K562 (cell line): ENCODE measurements around the gene LRMDA. TPM values are rescaled to one million over a fixed set of nuclear protein-coding genes. Genes with fewer than 3 reads are reported as not detected.

Experiments used
- ATAC-seq: fragments of 200-7000 bp; cut with Tn5 transposase; 3 replicates; pipeline ENCODE4 v1.9.1; 2020; ENCODE audit warnings: moderate library complexity
- BruUV-seq: library from RNA; stranded (reverse); fragments of 400-500 nt; replicated peaks from 2 replicates; lab custom pipeline; 2021; lab: Mats Ljungman, UMichigan
- CTCF ChIA-PET: fragments of 300-600 bp; formaldehyde crosslinking; extraction: SDS; loops from one replicate; lab custom pipeline; 2021; ENCODE audit warnings: low intra/inter-chr PET ratio; lab: Yijun Ruan, JAX
- POLR2A ChIA-PET: fragments of 300-600, 350-650 bp; sonication (Branson Sonifier 250); formaldehyde crosslinking; extraction: SDS; loops from one replicate; lab custom pipeline; 2021; ENCODE audit warnings: antibody characterized with exemption, inconsistent platforms; lab: Yijun Ruan, JAX
- DNase-seq, 4 experiments: peaks; one replicate each; pipeline versions ENCODE4 v3.0.0 to v3.0.0-alpha.2; 2011 to 2018; ENCODE audit warnings: low spot score in 3 of 4, mixed read lengths in 3 of 4; ENCODE audit errors: extremely low read depth in 1 of 4
- FAIRE-seq: peaks from 2 replicates; lab custom pipeline; 2011; peaks lifted over from hg19 to GRCh38; lab: Jason Lieb, UNC
- H2AFZ ChIP-seq: 2 replicates; pipeline ENCODE4 v1.6.0; 2011; ENCODE audit warnings: low read depth, low read length, control low read depth, inconsistent platforms
- H3K27ac ChIP-seq: fragments of 200-600 bp; 3 replicates; pipeline ENCODE4 v1.8.0; 2011; ENCODE audit warnings: low read depth, mild to moderate bottlenecking, control low read depth, inconsistent platforms, low read length, moderate library complexity, mixed read lengths; ENCODE audit errors: extremely low read depth
- H3K27me3 ChIP-seq, 2 experiments: fragments of 300-600 bp in 1 of 2; 2 replicates in 1 of 2; 3 replicates in 1 of 2; pipeline versions ENCODE4 v1.6.0 to v1.8.0; 2011; ENCODE audit warnings: inconsistent platforms in 2 of 2, low read length in 2 of 2, mild to moderate bottlenecking in 1 of 2, mixed read lengths in 1 of 2, moderate library complexity in 1 of 2; ENCODE audit not compliant: control insufficient read depth in 2 of 2, insufficient read depth in 2 of 2
- H3K36me3 ChIP-seq: fragments of 300-600 bp; 3 replicates; pipeline ENCODE4 v1.8.0; 2011; ENCODE audit warnings: mild to moderate bottlenecking, low read length, inconsistent platforms; ENCODE audit not compliant: control insufficient read depth, insufficient read depth
- H3K4me1 ChIP-seq, 2 experiments: fragments of 200-600 bp in 1 of 2; replicated peaks in 1 of 2; 2 replicates in 1 of 2; 3 replicates in 1 of 2; pipeline versions ENCODE4 v1.5.1 to v1.8.0; 2011; ENCODE audit warnings: inconsistent platforms in 2 of 2, low read length in 2 of 2, mild to moderate bottlenecking in 1 of 2, mixed read lengths in 1 of 2, moderate library complexity in 1 of 2; ENCODE audit not compliant: control insufficient read depth in 2 of 2, insufficient read depth in 2 of 2
- H3K4me2 ChIP-seq: 2 replicates; pipeline ENCODE4 v1.6.1; 2011; ENCODE audit warnings: low read length, control low read depth, inconsistent platforms, mixed read lengths; ENCODE audit not compliant: insufficient read depth
- H3K4me3 ChIP-seq: fragments of 200-600 bp; sonication (generic), shearing (Covaris generic); 2 replicates; pipeline ENCODE4 v1.5.1; 2016; ENCODE audit warnings: control low read depth, inconsistent platforms
- H3K79me2 ChIP-seq: fragments of 200-600 bp; 3 replicates; pipeline ENCODE4 v1.8.0; 2011; ENCODE audit warnings: low read length, inconsistent platforms; ENCODE audit not compliant: control insufficient read depth, insufficient read depth
- H3K9ac ChIP-seq, 2 experiments: 2 replicates each; pipeline versions ENCODE4 v1.6.0 to v1.6.1; 2011; ENCODE audit warnings: low read depth in 2 of 2, low read length in 2 of 2, control low read depth in 1 of 2, inconsistent platforms in 1 of 2, mild to moderate bottlenecking in 1 of 2, mixed read lengths in 1 of 2; ENCODE audit not compliant: insufficient read depth in 1 of 2
- H3K9me1 ChIP-seq: one replicate; pipeline ENCODE4 v1.6.0; 2011; ENCODE audit warnings: inconsistent platforms, mild to moderate bottlenecking, low read length, moderate library complexity; ENCODE audit not compliant: control insufficient read depth, insufficient read depth
- H3K9me3 ChIP-seq: replicated peaks from 2 replicates; pipeline ENCODE4 v1.5.1; 2011; ENCODE audit warnings: low read depth, low read length, inconsistent platforms; ENCODE audit not compliant: control insufficient read depth, insufficient read depth
- H4K20me1 ChIP-seq: replicated peaks from 2 replicates; pipeline ENCODE4 v1.6.1; 2011; ENCODE audit warnings: low read length, inconsistent platforms, mixed read lengths; ENCODE audit not compliant: control insufficient read depth, insufficient read depth
- ATF2 ChIP-seq: sonication (generic); formaldehyde crosslinking; IDR thresholded peaks from 2 replicates; pipeline ENCODE4 v1.8.1; 2022; ENCODE audit warnings: missing genetic modification reagents
- BACH1 ChIP-seq: fragments of 200-800 bp; sonication (Bioruptor generic); IDR thresholded peaks from 2 replicates; pipeline ENCODE4 v1.6.1; 2016; ENCODE audit warnings: missing genetic modification characterization, missing compliant biosample characterization
- BRD4 ChIP-seq: fragments of 200-600 bp; sonication (generic); IDR thresholded peaks from 2 replicates; pipeline ENCODE4 v1.6.1; 2017; ENCODE audit warnings: inconsistent platforms
- CHCHD3 ChIP-seq: fragments of 250-450 bp; sonication (Bioruptor Pico); IDR thresholded peaks from 2 replicates; pipeline ENCODE4 v2.1.2; 2022; ENCODE audit warnings: mild to moderate bottlenecking
- DEAF1 ChIP-seq: fragments of 450-650 bp; formaldehyde crosslinking; IDR thresholded peaks from 2 replicates; pipeline ENCODE4 v1.4.0; 2020; ENCODE audit warnings: mild to moderate bottlenecking, moderate library complexity
- E2F5 ChIP-seq: sonication (generic); formaldehyde crosslinking; IDR thresholded peaks from 2 replicates; pipeline ENCODE4 v1.8.0; 2022; ENCODE audit warnings: mild to moderate bottlenecking, missing genetic modification reagents
- EHMT2 ChIP-seq: fragments of 450-650 bp; IDR thresholded peaks from 2 replicates; pipeline ENCODE4 v1.6.1; 2018; ENCODE audit warnings: antibody characterized with exemption
- FOXA3 ChIP-seq, 2 experiments: fragments of 450-650 bp in 1 of 2; sonication (generic) in 1 of 2; formaldehyde crosslinking; IDR thresholded peaks in 1 of 2; conservative IDR thresholded peaks in 1 of 2; 2 replicates each; pipeline versions ENCODE4 v1.4.0 to v1.8.0; 2020 to 2022; ENCODE audit warnings: mild to moderate bottlenecking in 2 of 2, missing genetic modification reagents in 1 of 2
- KDM4B ChIP-seq, 2 experiments: fragments of 450-650 bp in 1 of 2; sonication (generic) in 1 of 2; IDR thresholded peaks; 2 replicates each; pipeline ENCODE4 v1.6.1; 2016 to 2017; ENCODE audit warnings: borderline replicate concordance in 2 of 2, antibody characterized with exemption in 1 of 2, low read depth in 1 of 2, mild to moderate bottlenecking in 1 of 2
- NR2C1 ChIP-seq, 2 experiments: fragments of 450-650 bp; IDR thresholded peaks; 2 replicates each; pipeline ENCODE4 v1.6.1; 2017; ENCODE audit warnings: mild to moderate bottlenecking in 2 of 2, antibody characterized with exemption in 1 of 2, inconsistent platforms in 1 of 2, missing compliant biosample characterization in 1 of 2, missing genetic modification characterization in 1 of 2
- RFX5 ChIP-seq: IDR thresholded peaks from 2 replicates; pipeline ENCODE4 v1.6.1; 2011; ENCODE audit warnings: low read depth, mild to moderate bottlenecking, improper control_type of control experiment, low read length
- TBP ChIP-seq: optimal IDR thresholded peaks from 2 replicates; pipeline ENCODE3; 2011; ENCODE audit warnings: low read depth, low read length, improper control_type of control experiment
- ZNF41 ChIP-seq: fragments of 250-450 bp; sonication (Bioruptor Pico); conservative IDR thresholded peaks from 2 replicates; pipeline ENCODE4 v1.4.0; 2020; ENCODE audit warnings: mild to moderate bottlenecking
- ZNF444 ChIP-seq: fragments of 250-450 bp; sonication (Bioruptor Pico); IDR thresholded peaks from 2 replicates; pipeline ENCODE4 v1.4.0; 2020; ENCODE audit warnings: mild to moderate bottlenecking, moderate library complexity
- ZNF507 ChIP-seq: conservative IDR thresholded peaks from 2 replicates; pipeline ENCODE4 v1.6.1; 2017; ENCODE audit warnings: missing genetic modification characterization, missing compliant biosample characterization
- ZNF785 ChIP-seq: fragments of 250-450 bp; sonication (Bioruptor Pico); IDR thresholded peaks from 2 replicates; pipeline ENCODE4 v1.4.0; 2020; ENCODE audit warnings: mild to moderate bottlenecking
- WGBS: fragments of 100-300 bp; shearing (Covaris generic); methylation state at CpG from one replicate; pipeline ENCODE4 v1.1.6; 2016; ENCODE audit warnings: low coverage, mixed read lengths; ENCODE audit not compliant: insufficient coverage; ENCODE audit errors: missing lambda C conversion rate; 5-methylcytosine and 5-hydroxymethylcytosine counted together
- in situ Hi-C: fragments of 300-500 bp; cut with MboI; formaldehyde crosslinking; loops from 4 replicates; pipeline ENCODE4 v1.15.0; 2018; ENCODE audit warnings: inconsistent platforms, mixed read lengths
- intact Hi-C: fragments of 100-400 bp; cut with micrococcal nuclease; formaldehyde crosslinking; loops from 2 replicates; pipeline ENCODE4 v1.14.2; 2022
- polyA plus RNA-seq, 8 experiments: library from polyadenylated mRNA; depleted of rRNA in 4 of 8; stranded (reverse) in 5 of 8; unstranded in 3 of 8; fragments of >200 nt; fragmentation: Nextera tagmentation in 2 of 8; fragmentation: Illumina TruSeq in 1 of 8; extraction: Ambion mirVana in 2 of 8; extraction: Trizol in 1 of 8; gene quantifications; 2 replicates each; pipeline versions ENCODE4 v1.2.1 to v1.2.3, GENCODE V29; 2011 to 2014; ENCODE audit warnings: inconsistent platforms in 1 of 8, missing spikeins in 1 of 8
- total RNA-seq, 7 experiments: library from RNA; depleted of rRNA in 6 of 7; stranded (reverse); fragments of >200 nt in 6 of 7; fragmentation: Illumina TruSeq in 2 of 7; extraction: Trizol in 2 of 7; gene quantifications; 2 replicates each; pipeline versions ENCODE4 v1.2.1 to v1.2.3, GENCODE V29; 2011 to 2021; ENCODE audit warnings: low replicate concordance in 1 of 7

The LRMDA gene
- total and polyA plus RNA-seq, 9 of the 15 experiments (the other 6 are each of a cell fraction or from before 2014, with no cell fraction given) = 0.25 TPM; not detected in 8

GRCh38 chr10:75633568-75633967, 202.1 kb downstream of the LRMDA start (continued):
- TF ChIP-seq ATF2 (CRISPR knock-in tag) (no peak), EHMT2 (no peak), DEAF1 (CRISPR knock-in tag) (no peak), NR2C1 (IDR thresholded peaks at IDR 0.05) (no peak), NR2C1 (tag; IDR thresholded peaks at IDR 0.05) (no peak), BACH1 (tag) (no peak), ZNF444 (no peak), ZNF41 (no peak)

- no peak for DNase-seq
- Histone ChIP-seq H3K36me3 (no peaks in the 10 kb centered on the region), H4K20me1 (no peaks in the 10 kb centered on the region), H3K4me1 (no peaks in the 10 kb centered on the region), H3K4me3 (no peak overlapping the region), H3K27ac (no peak overlapping the region), H3K79me2 (no peaks in the 10 kb centered on the region), H2AFZ (no peak overlapping the region), H3K9ac (no peak overlapping the region), H3K9me3 (no peaks in the 10 kb centered on the region), H3K4me2 (no peak overlapping the region), H3K27me3 (peaks cover 6% of the 10 kb centered on the region in 2 experiments; a peak in 3 of 5 replicates), H3K9me1 (no peaks in the 10 kb centered on the region)
- WGBS = 0% methylated on average over 2 of the region's 2 CpGs
- ChIA-PET CTCF (no interaction called here), POLR2A (no interaction called here)
- BruUV-seq = no TSS peak
- no peak for ATAC-seq
- no peak for TF ChIP-seq CHCHD3 (CRISPR knock-in tag)
- TF ChIP-seq ZNF785 = no peak
- TF ChIP-seq E2F5 (CRISPR knock-in tag) = no peak
- no peak for TF ChIP-seq RFX5
- no peak for TF ChIP-seq ZNF507 (tag)
- TF ChIP-seq KDM4B (IDR thresholded peaks at IDR 0.05; ENCODE audit: borderline replicate concordance in 2 of 2, low read depth in 1 of 2) = no peak
- no peak for TF ChIP-seq TBP
- TF ChIP-seq FOXA3 (CRISPR knock-in tag; conservative IDR thresholded peaks at IDR 0.05 in 1 of 2, IDR thresholded peaks at IDR 0.05 in 1 of 2) = no peak
- TF ChIP-seq BRD4 = no peak
- in situ Hi-C loops = no loop called here
- FAIRE-seq = no peak
- intact Hi-C loops = no loop called here
Measured at GRCh38 chr10:75634947-75635346, 203.5 kb downstream of the LRMDA start.
